K562 (cell line): ENCODE data around the gene LEO1. TPM values are rescaled to one million over a fixed set of nuclear protein-coding genes. Genes with fewer than 3 reads are reported as not detected.

Experiments used
- ARNT ChIP-seq, 2 experiments: fragments of 450-650 bp; IDR thresholded peaks; 2 replicates each; pipeline ENCODE4 v1.6.1; 2016; ENCODE audit warnings: mild to moderate bottlenecking in 1 of 2
- EGR1 ChIP-seq: fragments of 450-650 bp; conservative IDR thresholded peaks from 2 replicates; pipeline ENCODE4 v1.6.1; 2017; ENCODE audit warnings: mild to moderate bottlenecking
- ELF1 ChIP-seq: fragments of 200-800 bp; sonication (Bioruptor generic); IDR thresholded peaks from 2 replicates; pipeline ENCODE4 v1.6.1; 2016; ENCODE audit warnings: missing genetic modification characterization, missing compliant biosample characterization
- EP400 ChIP-seq: fragments of 450-650 bp; IDR thresholded peaks from 2 replicates; pipeline ENCODE4 v1.6.1; 2017; ENCODE audit warnings: antibody characterized with exemption, mild to moderate bottlenecking, moderate library complexity
- EWSR1 ChIP-seq: fragments of 450-650 bp; IDR thresholded peaks from 2 replicates; pipeline ENCODE4 v1.6.1; 2018; ENCODE audit warnings: borderline replicate concordance, mild to moderate bottlenecking, low read depth, moderate library complexity; ENCODE audit not compliant: partially characterized antibody
- MAX ChIP-seq: sonication (generic); formaldehyde crosslinking; IDR thresholded peaks from 2 replicates; pipeline ENCODE4 v1.9.0; 2022; ENCODE audit warnings: mild to moderate bottlenecking, missing genetic modification reagents
- MECOM ChIP-seq: fragments of 250-450 bp; sonication (Bioruptor Pico); IDR thresholded peaks from 2 replicates; pipeline ENCODE4 v1.8.0; 2022; ENCODE audit warnings: inconsistent platforms
- PATZ1 ChIP-seq: fragments of 250-450 bp; sonication (Bioruptor Pico); IDR thresholded peaks from 2 replicates; pipeline ENCODE4 v1.5.0; 2020; ENCODE audit warnings: mild to moderate bottlenecking, borderline replicate concordance
- PHF21A ChIP-seq: fragments of 450-650 bp; IDR thresholded peaks from 2 replicates; pipeline ENCODE4 v1.6.1; 2017; ENCODE audit warnings: low read depth, borderline replicate concordance
- POLR2H ChIP-seq: IDR thresholded peaks from 2 replicates; pipeline ENCODE4 v1.6.1; 2016; ENCODE audit warnings: missing genetic modification characterization, low read depth, mild to moderate bottlenecking, control low read depth, missing compliant biosample characterization, moderate library complexity
- POLR3G ChIP-seq: IDR thresholded peaks from 2 replicates; pipeline ENCODE4 v1.6.1; 2011; ENCODE audit not compliant: insufficient read length, insufficient replicate concordance; ENCODE audit errors: extremely low read depth
- PPARD ChIP-seq: fragments of 250-450 bp; sonication (Bioruptor Pico); IDR thresholded peaks from 2 replicates; pipeline ENCODE4 v1.8.0; 2022; ENCODE audit warnings: inconsistent platforms, mild to moderate bottlenecking, moderate library complexity
- PRMT5 ChIP-seq: sonication (generic); formaldehyde crosslinking; IDR thresholded peaks from 2 replicates; pipeline ENCODE4 v1.5.0; 2020; ENCODE audit warnings: missing genetic modification reagents
- RNF219 ChIP-seq: fragments of 250-450 bp; sonication (Bioruptor Pico); IDR thresholded peaks from 2 replicates; pipeline ENCODE4 v1.5.0; 2022; ENCODE audit warnings: mild to moderate bottlenecking
- SP2 ChIP-seq: IDR thresholded peaks from 2 replicates; pipeline ENCODE4 v1.6.1; 2011; ENCODE audit warnings: mild to moderate bottlenecking, low read depth, low read length, moderate library complexity; ENCODE audit not compliant: poor library complexity, severe bottlenecking; ENCODE audit errors: extremely low read depth
- TRIM25 ChIP-seq: fragments of 450-650 bp; IDR thresholded peaks from 2 replicates; pipeline ENCODE4 v1.7.0; 2016; ENCODE audit warnings: borderline replicate concordance
- XRCC5 ChIP-seq: fragments of 200-400 bp; formaldehyde crosslinking; IDR thresholded peaks from 2 replicates; pipeline ENCODE4 v1.6.1; 2017; ENCODE audit warnings: low read depth, mild to moderate bottlenecking, low read length
- ZC3H8 ChIP-seq: fragments of 450-650 bp; IDR thresholded peaks from 2 replicates; pipeline ENCODE4 v1.6.1; 2017
- ZNF224 ChIP-seq: sonication (generic); formaldehyde crosslinking; IDR thresholded peaks from 2 replicates; pipeline ENCODE4 v1.8.0; 2022; ENCODE audit warnings: mild to moderate bottlenecking, missing genetic modification reagents
- ZNF41 ChIP-seq: fragments of 250-450 bp; sonication (Bioruptor Pico); conservative IDR thresholded peaks from 2 replicates; pipeline ENCODE4 v1.4.0; 2020; ENCODE audit warnings: mild to moderate bottlenecking
- ZNF764 ChIP-seq: fragments of 250-450 bp; sonication (Bioruptor Pico); IDR thresholded peaks from 2 replicates; pipeline ENCODE4 v1.4.0; 2020; ENCODE audit warnings: low read depth, mild to moderate bottlenecking, moderate library complexity
- ZNF778 ChIP-seq: fragments of 450-650 bp; formaldehyde crosslinking; IDR thresholded peaks from 2 replicates; pipeline ENCODE4 v1.4.0; 2020; ENCODE audit warnings: mild to moderate bottlenecking, moderate library complexity
- polyA plus RNA-seq, 8 experiments: library from polyadenylated mRNA; depleted of rRNA in 4 of 8; stranded (reverse) in 5 of 8; unstranded in 3 of 8; fragments of >200 nt; fragmentation: Nextera tagmentation in 2 of 8; fragmentation: Illumina TruSeq in 1 of 8; extraction: Ambion mirVana in 2 of 8; extraction: Trizol in 1 of 8; gene quantifications; 2 replicates each; pipeline versions ENCODE4 v1.2.1 to v1.2.3, GENCODE V29; 2011 to 2014; ENCODE audit warnings: inconsistent platforms in 1 of 8, missing spikeins in 1 of 8
- total RNA-seq, 7 experiments: library from RNA; depleted of rRNA in 6 of 7; stranded (reverse); fragments of >200 nt in 6 of 7; fragmentation: Illumina TruSeq in 2 of 7; extraction: Trizol in 2 of 7; gene quantifications; 2 replicates each; pipeline versions ENCODE4 v1.2.1 to v1.2.3, GENCODE V29; 2011 to 2021; ENCODE audit warnings: low replicate concordance in 1 of 7

Gene LEO1
- total and polyA plus RNA-seq, 9 of the 15 experiments (the other 6 are each of a cell fraction or from before 2014, with no cell fraction given) = 8.4 to 48.3 (median 37.9) TPM

GRCh38 chr15:52019394-52020220 lies 48.0 kb upstream of the LEO1 start (continued):
- TF ChIP-seq PRMT5 (CRISPR knock-in tag) (no peak), PHF21A (0 out of 2 replicates have a peak, but pooled peaks have one; percentile 23), MAX (CRISPR knock-in tag) (peak; percentile 83), RNF219 (CRISPR knock-in tag) (no peak), PPARD (no peak), ZNF778 (CRISPR knock-in tag) (no peak), ZNF41 (CRISPR knock-in tag) (no peak), ZNF764 (CRISPR knock-in tag) (no peak), SP2 (no peak), ZC3H8 (no peak), ELF1 (tag) (no peak), MECOM (CRISPR knock-in tag) (no peak), POLR2H (tag) (peak; percentile 57; the same call in 1 of the 2 replicates), TRIM25 (no peak), PATZ1 (CRISPR knock-in tag) (no peak), EGR1 (no peak), EP400 (peak; percentile 43), ZNF224 (CRISPR knock-in tag) (no peak), POLR3G (no peak), ARNT (IDR thresholded peaks at IDR 0.05) (no peak), EWSR1 (no peak), XRCC5 (peak; percentile 41; the same call in 1 of the 2 replicates)
